HG02678 (cell line): ENCODE results near the gene ZXDC.

Experiments
- ATAC-seq: cut with Tn5 transposase; IDR thresholded peaks from one replicate; pipeline ENCODE4 v1.9.1; 2021; ENCODE audit warnings: mild to moderate bottlenecking, moderate library complexity; ENCODE audit not compliant: unreplicated experiment

ZXDC gene

DNA sequence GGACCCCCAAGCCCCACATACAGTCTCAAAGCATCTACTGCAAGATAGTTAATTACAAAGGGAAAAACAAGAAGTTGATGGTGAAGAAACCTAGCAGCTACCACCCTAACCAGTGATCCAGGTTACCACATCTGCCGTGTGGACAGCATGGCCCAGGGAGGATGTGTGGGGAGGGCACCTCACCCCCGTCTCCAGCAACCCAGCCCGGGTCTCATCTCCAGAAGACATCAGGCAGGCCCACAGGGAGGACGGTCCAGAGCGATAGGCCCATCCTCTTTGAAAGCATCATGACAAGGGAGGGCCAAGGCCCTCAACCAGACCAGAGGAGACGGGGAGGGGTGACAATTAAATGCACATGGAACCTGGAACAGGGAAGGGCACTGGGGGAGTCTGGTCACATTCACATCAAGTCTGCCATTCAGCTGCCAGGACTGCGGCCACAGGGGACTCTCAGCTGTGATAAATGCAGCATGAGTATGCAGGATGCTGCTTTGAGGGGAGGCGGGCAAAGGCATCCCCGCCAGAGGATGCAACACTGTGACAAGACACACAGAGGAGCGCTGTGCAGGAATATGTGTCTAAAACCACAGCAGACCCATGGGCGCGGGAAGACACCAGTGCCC is 18.8 kb downstream of the ZXDC start:
- ATAC-seq: no peak

DNA sequence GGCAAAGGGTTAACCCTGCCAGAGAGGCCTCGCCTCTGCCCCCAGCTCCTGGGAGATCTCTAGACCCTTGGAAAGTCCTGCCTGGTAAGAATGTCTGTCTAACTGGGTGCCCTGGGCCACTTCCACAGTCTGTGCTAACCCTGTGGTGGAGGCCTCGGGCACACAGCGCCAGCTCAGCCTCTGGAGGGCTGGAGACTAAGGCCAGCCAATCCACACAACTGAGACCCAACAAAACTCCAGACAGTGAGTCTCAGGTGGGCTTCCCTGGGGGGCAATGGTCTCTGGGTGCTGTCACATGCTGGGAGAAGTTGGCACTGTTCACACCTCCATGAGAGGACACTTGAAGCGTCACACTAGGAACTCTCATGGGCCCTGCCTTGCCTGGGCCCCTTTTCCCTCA is 19.5 kb downstream of the ZXDC start:
- no peak for ATAC-seq

DNA sequence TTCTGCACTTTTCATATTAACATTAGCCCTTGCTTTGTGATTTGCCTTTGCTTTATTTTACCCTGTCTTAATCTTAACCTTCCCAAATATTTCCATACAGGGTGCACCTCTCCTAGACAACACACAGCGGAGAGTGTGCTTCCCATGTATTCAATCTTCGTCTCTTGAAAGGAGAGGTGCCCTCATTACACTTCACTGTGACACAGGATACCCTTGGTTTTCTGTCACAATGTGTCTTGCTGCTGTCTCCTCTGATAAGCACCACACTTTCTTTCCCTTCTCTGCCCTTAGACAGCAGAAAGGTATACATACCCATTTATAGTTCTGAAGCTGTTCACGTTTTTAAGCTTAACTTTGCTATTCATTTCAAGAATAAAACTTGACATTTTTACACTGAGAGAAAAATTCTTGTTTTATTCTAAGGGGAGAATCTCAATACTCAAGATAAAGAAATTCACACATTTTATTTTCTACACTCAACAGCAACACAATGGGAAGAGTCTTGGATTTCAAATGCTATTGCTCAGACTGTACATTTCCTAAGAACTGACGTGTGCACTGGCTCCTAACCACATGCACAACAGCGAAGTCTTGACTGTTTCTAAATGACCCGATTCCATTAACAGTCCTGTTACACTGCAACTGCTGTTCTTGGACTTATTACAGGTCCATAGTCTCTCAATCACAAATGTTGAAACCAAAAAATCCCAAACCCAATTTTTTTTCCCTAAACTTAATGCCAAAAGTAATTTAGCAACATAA is 21.1 kb downstream of the ZXDC start:
- ATAC-seq: no peak

DNA sequence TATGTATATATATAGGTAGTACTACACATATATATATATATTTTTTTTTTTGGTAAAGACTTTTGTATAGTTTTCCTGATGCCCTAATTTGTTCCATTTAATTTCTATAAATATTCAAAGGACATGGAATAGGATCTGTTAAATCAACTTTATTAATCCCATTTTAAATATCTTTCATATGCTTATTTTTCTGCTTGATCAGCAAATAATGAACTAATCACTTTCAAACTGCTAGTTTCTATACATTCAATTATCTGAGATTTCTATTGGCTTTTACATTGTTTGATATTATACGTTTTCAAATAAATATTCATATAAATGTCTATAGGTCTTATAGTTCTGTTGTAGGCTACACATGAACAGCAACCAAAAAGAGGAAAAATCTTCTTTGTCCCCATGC is 21.7 kb downstream of the ZXDC start:
- no peak for ATAC-seq

DNA sequence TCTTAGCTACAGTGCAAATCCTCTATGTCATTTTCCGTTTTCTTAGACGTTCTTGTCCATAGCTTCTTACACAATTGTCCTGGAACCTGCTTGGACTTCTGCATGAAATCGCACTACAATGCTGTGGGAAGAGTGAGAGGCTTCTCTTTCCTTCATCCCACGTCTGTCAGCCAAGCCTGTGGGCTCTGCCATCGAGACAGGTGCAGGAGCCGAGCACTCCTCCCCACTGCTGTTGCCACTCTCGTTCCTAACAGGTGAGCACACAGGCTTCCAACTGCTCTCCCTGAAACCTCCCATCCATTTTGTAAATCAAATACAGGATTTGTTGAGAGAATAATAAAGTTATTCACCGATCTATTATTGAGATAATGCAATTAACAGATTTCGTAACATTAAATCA is 23.5 kb downstream of the ZXDC start:
- no peak for ATAC-seq

DNA sequence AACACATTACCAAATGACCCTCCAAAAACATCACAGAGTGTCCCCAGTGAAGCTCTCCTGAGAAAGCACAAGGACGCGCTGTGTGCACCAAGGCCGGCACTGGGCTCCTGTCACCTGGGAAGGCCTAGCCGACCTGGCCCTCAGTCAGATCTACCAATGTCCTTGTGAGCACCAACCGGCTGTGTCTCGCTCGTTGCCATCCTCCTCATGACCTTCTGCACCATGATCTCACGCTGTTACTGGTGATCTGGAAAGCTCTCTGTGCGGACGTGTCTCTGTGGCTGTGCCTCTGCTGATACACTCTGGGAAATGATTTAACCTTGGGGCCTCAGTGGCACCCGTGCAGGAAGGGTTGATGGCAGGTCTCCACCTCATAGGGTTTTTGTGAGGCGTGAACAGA is 24.2 kb downstream of the ZXDC start:
- no peak for ATAC-seq

DNA sequence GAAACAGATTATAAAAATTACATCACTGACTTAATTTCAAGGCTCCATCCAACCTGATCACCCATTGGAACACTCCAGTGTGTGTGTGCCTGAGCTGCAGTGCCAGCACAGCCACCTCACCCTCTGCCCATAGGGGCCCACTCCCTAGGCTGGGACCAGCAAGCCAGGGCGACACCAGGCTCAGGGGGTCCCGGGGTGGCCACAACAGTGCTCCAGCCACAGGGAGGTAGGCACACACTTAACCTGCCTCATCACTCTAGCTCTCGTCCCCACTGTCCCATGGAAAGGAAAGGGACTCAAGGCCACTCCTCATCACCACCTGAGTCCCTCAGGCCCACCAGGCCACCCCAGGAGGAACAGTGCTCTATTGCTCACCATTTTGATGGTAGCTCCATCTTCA is 24.9 kb downstream of the ZXDC start:
- ATAC-seq: no peak

DNA sequence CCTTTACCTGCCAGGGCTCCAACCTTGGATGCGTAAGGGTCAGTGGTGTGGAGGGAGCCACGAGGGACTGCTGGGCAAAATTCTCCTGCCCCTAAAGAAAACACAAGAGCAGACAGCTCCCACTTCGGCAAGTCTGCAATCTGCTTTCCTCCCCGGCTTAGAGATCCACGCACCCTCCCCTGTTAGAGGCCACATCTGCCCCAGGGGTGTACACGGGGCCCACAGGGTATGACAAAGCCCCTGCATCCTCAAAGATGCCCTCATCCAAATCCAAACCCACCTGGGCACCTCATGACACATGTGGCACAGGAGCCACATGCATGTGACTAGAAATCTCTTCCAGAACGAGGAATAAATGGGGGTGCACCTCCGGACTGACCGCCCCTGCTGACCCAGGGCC is 25.5 kb downstream of the ZXDC start:
- no peak for ATAC-seq

DNA sequence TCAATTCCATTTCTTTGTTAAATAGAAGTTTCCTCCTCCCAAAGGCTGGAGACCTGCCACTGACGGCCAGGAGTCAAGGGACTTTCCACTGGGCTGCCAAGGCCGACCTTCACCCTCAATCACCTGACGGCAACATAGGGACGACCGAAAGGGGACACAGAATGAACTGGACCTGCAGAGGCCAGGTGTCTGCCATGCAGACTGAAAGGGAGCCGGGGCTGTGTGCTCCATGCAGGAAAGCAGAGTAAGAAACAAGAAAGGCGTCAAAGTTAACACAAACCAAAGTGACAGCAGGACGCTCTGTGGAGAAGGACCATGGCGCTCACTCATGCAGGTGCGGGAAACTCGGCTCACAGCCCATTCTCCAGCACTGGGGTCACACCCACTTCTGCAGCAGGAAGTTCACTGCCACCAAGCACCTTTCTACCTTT is 26.1 kb downstream of the ZXDC start:
- ATAC-seq: no peak

DNA sequence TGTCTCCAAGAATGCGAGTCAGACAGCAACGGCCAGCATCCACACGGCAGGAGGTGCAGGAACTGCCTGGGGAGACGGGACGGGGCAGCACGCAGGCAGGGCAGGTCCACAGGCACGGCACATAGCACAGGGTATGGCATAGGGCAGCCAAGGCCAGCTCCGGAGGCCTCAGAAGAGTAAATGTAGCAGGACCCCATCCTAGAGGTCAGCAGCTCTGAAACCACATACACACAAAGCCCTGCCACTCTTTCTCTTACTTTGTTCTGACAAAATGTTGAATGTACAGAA is 26.9 kb downstream of the ZXDC start:
- no peak for ATAC-seq

DNA sequence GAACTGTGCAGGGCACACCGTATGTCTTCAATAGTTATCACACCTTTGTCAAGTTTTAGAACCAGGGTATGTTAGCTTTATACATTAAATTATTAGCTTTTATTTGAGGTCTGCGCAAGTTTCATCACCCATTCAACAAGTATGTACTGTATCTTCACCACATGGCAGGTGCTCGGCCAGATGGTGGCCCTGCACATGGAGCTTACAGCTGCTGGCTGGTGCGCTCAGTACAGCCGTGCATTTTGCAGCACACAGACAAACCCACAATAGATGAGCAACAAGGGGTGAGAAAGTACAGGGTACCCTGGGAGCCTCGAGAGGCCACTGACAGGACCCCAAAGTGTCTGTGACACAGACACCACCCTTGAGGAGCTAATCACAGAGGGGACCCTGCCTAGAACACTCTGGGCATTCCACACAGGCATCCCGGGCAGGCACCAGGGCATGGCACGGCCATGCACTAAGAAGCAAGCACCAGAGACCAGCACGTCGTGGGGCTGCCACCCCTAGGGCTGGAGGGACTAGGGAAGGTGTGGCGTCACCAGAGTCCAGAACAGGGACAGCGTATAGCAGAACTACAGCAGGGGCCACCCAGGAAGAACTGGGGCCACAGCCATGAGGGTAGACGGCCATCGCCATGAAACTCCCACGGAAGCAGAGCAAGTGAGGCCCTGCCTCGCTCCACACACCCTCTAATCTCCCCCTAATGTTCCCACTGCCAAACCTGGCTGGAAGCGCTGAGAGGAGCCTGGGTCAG is 27.4 kb downstream of the ZXDC start:
- ATAC-seq: no peak

DNA sequence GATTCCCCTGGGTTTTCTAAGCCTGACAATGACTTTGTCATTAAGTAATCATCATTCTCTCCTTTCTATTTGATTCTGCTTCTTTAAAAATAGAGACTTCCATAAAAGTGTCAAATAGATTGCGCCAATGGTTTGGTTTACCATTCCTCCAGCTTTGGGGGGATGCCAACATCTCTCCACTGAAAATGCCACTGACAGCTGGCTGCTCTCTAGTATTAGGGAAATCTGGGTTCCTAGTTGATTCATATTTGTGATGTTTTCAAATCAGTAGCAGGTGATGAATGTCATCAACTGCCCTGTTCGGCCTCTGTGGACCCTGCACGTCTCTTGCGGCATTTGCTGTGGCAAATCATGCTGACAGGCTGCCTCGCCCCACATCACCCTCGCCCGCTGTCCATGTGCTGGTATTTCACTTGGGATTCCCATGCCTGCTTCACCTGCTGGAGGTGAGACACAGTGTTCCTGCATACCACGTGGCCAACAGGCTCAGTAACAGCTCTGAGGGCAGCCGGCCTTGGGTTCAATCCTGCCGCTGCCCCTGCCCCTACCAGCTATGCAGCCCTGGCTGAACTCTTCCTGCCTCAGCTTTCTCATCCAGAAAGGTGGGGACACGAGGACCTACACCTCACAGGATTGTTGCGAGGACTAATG is 28.1 kb downstream of the ZXDC start:
- ATAC-seq: no peak

DNA sequence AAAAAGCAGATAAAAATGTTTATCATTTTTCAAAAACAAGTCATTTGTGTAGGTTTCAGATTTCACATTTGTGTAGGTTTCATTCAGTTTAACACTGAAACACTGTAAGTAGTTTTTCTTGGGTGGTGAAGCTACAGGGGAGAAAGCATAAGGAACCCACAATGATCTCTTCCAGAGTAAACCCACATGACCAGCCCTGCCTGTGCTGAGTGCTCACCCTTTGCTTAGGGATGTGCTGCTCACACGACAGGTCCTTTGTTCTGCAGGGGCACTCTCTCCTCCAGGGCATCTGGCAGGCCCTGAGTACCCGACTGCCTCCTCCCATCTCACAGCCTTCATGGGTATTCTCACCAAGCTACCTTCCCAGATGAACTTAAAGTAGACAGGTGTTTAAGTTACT is 28.9 kb downstream of the ZXDC start:
- ATAC-seq: no peak

DNA sequence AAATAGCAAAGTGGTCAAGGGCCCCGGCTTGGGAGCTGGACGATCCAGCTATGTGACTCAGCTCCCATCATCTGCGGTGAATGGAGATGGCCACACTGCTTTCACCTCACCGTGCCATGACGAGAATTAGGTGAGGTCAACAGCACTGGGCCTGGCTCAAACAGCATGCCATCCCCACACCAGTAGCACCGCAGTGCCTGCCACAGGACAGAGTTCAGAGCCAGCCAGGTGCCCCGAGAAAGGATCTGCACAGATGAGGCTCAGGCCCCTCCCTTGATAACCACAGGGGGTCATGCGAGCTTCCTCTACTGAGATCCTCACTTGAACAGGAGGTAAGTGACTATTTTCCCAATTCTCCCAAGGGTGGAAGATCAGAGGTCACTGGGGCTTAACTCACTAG is 29.4 kb downstream of the ZXDC start:
- no peak for ATAC-seq

DNA sequence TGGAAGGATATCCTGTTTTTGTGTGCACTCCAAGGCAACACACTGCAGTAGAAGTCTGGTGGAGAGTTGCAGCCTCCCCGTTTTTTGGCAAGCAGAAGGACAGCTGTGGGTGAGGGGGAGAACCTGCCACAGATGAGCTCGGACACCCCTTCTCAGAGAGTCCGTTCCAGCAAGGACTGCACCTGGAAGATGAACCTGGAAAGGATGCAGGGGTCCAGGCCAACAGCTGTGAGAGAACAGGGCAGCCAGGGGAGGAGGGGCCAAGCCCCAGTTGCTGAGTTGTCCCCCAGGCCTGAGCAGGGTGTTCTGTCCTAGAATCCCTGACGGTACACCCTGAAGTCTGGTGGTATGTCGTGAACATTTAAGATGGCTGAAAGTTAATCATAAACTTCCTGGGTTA is 30.2 kb downstream of the ZXDC start:
- no peak for ATAC-seq

DNA sequence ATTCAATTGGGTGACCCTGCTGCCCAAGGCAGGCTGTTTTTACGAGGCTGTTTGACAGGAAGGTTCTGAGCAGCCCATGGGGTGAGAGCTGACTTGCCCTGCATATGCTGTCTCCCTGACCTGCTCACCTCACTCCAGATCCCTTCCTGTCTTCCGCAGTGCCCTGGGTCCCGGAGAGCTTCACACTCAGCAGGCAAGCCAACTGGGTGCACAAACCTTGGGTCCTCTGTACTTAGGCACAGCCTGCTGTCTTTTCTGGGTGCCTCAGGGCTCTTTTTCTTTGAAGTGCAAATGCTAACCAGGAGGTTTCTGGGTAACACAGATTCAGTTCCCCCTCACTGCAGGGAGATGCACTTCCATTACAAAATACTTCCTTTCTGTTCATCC is 32.8 kb downstream of the ZXDC start:
- no peak for ATAC-seq

DNA sequence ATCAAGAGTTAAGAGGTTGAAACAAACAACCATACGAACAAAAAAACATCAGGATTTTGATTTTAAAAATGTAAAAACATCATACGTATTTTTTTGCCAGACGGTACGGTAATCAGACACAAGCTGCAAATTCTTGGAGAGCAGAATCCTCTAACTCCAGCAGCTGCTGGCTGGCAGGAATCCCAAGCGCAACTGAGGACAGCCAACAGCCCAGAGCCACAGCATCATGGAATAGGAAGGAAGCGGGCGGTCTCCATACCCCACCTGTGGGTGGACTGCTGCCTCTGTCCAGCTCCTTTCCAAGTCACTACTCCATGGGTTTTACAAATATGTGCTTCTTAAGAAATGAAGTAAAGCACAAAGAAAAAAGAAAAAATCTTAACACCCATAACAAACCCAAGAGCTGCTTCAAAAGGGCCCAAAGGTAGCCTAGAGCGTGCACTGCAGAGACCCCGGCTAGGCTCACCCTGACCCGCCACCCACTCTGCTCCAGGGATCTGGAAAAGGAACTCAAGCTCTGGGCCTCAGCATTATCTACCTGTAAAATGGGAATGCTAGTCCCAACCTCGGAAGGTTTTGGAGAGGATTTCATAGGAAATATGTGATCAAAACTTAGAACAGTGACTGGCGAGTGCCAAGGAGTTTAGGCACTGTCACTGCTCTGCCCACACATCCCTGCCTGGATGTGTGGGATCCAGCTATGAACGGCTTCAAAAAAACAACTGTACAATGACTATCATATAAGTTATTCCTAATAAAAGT is 33.4 kb downstream of the ZXDC start:
- ATAC-seq: no peak

DNA sequence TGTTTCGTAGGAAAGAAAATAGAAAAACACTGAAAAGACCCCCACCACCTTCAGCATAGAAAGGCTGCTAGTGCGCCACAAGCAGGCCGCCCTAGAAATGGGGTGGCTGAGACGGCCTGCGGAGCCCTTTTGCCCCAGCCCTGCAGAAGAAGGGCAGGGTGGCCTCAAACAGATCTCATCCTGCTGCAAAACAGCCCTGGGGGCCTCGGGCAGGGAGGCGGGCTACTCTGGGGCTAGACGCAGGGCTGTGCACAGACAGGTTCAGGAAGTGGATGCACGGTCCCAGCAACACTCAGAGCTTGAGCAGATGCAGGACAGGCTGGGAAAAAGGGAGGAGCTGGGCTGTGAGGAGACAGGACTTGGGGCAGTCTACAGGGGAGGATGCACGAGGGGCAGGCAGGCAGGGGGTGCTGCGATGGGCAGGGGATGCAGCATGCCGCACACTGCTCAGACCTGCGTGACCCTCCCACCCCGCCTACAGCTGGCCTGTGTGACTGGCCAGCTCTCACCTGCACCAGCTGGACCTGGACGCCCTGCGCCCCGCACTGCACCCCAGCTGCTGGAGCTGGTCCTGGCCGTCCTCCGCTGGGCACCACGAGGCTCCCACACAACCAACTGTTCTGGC is 34.3 kb downstream of the ZXDC start:
- no peak for ATAC-seq

DNA sequence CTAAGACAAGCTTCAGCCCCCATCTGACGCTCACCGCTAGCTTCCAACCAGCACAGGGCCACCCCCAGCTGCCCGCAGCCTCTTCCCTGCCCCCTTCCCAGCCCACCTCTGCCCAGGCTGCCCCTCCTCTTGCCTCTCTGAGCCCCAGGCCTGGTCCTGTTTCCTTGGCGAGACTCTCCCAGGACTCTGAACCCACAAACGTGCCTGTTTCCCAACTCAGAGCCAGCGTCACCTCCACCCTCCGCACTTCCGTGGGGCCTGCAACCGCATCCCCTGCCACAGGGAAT is 35.0 kb downstream of the ZXDC start:
- ATAC-seq: no peak

DNA sequence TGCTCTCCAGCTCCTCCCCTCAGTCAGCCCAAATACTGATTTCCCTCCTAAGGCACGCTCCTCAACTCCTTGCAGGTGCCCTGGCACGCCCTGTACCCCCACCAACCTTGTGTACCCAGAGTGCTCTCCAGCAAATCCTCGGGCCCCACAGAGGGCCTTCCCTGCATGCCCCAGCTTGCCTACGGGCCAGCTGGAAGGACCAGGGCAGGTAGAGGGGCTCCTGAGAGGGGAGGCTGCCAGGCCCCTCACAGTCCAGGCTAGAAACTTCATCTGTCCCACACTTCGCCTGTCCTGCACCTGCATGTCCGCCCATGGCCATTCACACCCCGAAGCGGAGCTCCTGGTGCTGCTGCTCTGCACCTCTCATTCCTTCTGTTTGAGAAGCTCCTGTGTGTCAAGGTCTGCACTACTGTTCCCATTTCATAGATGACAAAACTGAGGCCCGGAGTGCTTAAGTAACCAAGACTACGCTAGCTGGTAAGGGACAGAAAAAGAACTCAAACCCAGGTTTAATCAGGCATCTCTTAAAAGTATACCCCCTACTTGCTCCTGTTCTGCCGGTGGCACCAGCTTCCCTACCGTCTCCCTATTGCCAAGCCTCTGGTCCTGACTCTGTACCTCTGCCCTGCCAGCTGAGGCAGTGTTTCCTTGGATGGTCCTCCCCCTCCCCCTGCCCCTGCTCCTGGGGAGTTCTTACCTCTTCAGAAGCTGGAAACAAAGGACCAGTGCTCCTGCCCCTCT is 35.6 kb downstream of the ZXDC start:
- no peak for ATAC-seq
